Subcutaneous adipose tissue (tissue), 4 donors: ENCODE results near the gene SERPINA10. TPM values are rescaled to one million over a fixed set of nuclear protein-coding genes. Genes with fewer than 3 reads are reported as not detected.

Experiments
- total RNA-seq, 4 donors: library from RNA; depleted of rRNA; stranded (reverse); fragments of >200 nt; gene quantifications; one replicate each; pipeline ENCODE4 v1.1.0, GENCODE V29; 2016
- TF ChIP-seq, protein P1 (sequence below): fragments of 450-650 bp; IDR thresholded peaks from one replicate; pipeline ENCODE4 v1.5.1; 2016; ENCODE audit warnings: low read depth, mild to moderate bottlenecking, control low read depth, antibody characterized with exemption, moderate library complexity

SERPINA10 gene
- total RNA-seq, 4 donors from 2014 or later, result not detected

DNA sequence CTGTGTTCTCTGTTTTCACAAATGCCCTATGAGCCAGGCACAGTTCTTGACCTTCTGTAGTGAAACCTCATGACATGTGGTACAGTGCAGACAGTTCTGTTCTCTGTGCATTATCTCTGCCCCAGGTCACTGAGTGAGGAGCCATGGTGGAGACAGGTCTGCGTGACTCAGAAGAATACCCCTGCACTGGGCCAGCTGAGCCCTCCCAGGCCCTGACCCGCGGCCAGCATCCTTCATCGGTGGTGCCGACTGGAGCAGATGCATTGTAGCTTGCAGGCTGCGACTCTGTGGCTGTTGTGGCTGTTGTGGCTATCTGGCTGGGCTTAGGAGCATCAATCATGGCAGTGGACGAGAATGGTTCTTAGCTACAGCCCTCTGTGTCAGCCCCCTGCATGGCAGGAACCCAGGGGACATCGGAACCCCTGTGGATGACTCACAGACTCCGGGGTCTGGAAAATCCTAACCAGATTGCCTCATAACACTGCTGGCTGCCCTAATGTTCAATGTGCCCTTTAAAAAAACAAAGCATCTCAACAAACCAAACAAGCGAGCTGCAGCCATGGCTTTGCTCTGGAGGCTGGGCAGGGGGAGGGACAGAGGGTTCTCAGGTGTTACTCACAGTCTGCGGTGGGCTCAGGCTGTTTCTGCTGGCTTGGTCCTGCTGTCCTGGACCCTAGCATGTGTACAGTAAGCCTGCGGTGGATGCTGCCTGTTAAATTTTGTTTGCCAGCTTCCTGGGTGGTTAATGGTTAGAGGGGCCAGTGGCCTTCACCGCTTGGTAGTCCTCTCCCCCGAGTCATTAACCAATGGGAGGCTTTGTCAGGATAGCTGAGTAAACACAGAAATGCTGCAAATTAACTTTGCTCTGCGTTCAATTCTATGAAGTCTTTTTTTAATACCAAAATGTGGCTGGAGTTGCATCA lies 29.8 kb upstream of the SERPINA10 start, which contains the start of gene SERPINA6:
Gene SERPINA6, minus strand, starts transcription at position 689 of the 923 bp plus-strand sequence. CDS start 8,688 bp downstream, outside the sequence.
- TF ChIP-seq, protein P1, sequence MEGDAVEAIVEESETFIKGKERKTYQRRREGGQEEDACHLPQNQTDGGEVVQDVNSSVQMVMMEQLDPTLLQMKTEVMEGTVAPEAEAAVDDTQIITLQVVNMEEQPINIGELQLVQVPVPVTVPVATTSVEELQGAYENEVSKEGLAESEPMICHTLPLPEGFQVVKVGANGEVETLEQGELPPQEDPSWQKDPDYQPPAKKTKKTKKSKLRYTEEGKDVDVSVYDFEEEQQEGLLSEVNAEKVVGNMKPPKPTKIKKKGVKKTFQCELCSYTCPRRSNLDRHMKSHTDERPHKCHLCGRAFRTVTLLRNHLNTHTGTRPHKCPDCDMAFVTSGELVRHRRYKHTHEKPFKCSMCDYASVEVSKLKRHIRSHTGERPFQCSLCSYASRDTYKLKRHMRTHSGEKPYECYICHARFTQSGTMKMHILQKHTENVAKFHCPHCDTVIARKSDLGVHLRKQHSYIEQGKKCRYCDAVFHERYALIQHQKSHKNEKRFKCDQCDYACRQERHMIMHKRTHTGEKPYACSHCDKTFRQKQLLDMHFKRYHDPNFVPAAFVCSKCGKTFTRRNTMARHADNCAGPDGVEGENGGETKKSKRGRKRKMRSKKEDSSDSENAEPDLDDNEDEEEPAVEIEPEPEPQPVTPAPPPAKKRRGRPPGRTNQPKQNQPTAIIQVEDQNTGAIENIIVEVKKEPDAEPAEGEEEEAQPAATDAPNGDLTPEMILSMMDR, result no peak

DNA sequence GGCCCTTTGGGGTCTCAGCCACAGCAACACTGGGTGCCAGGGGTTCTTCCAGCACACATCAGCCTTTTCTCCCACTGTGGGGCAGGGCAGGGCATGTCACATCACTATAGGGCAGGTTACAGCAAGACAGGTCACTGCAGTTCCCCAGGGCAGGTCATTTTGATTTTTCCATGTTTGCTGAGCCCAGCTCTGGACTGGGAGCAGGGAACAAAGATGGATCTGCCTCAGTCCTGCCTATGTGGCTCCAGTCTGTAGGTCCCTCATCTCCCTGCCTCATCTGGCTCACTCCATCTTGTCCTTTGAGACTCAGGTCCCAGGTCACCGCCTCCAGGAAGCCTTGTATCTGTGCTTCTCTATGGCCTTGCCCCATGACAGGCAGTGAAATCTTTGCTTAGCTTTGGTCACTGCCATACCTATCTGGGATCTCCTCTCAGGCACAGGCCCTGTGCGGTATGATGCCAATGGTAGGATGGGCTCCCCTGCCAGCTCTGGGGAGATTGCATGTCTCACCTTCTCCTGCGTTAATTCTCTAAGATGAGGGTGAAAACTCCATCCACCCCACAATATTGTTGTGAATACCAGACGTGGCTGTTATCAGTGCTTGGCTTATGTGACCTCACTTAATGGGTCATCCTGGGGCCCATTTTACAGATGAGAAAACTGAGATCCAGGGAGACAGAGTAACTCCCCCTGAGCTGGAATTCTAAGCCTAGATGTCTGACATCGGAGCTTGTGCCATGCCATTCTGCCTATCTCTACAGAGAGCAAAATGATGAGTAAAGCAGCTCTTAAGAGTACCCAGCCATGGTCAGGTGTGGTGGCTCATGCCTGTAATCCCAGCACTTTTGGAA lies 28.6 kb upstream of the SERPINA10 start:
- TF ChIP-seq, protein P1, result no peak

DNA sequence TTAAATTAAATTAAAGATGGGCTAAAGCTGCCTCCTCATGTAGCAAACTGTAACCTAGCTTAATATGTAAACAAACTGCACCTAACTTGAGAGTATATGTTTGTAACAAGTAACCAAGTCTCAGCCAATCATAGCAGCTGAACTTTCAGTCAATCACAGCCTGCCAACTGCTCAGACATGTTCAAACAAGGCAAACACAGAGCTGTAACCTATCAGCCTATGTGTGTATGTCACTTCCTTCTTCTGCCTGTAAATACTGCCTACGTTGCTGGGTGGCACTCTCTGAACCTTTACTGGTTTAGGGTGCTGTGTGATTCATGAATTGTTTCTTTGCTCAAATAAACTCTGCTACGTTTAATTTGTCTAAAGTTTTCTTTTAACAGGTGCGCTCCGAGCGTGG lies 27.2 kb upstream of the SERPINA10 start:
- TF ChIP-seq, protein P1, result no peak

DNA sequence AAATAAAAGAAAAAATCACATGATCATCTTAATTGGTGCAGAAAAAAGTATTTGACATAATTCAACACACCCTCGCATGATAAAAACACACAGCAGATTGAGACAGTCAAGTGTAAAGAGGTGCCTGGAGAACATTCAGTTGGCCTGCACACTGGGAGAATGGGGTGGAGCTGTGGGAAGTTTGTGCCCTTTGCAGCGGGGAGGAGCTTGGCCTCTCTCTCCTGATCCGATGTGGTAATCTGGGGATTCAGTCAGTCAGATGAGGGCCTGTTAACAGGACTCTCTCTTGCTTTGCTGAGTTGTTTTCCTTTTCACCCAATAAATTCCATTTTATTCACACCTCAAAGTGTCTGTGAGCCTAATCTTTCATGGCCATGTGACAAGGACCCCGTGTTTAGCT lies 24.2 kb upstream of the SERPINA10 start:
- TF ChIP-seq, protein P1, result no peak

DNA sequence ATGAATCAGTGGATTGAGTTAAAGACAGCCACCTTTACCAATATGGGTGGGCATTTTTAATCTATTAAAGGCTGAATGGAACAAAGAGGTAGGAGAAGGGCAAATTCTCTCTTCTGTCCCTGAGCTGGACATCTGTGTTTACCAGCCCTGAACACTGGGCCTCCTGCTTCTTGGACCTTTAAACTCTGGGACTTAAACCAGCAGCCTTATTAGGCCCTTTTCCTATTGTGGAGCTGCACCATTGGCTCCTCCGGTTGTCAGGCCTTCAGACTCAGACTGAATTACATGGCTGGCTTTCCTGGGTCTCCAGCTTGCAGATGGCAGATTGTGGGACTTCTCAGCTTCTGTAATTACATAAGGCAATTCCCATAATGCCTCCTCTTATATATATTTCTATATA lies 23.6 kb upstream of the SERPINA10 start:
- TF ChIP-seq, protein P1, result no peak

DNA sequence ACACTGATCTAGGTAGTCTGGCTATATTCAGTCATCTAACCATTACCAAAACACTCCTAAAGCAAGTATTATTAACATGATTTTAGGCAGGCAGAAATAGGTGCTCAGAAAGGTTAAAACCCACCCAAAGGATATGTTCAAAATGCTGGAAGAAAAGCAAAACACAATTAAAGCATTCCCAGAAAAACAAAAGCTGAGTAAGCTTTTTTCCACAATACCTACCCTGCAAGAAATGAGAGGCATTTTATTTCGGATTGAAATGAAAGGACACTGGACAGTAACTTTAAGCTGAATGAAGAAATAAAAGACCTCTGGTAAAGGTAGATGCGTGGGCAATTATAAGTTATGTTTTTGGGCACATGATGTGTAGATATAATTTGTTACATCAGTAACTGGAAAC lies 21.8 kb upstream of the SERPINA10 start:
- TF ChIP-seq, protein P1, result no peak
